Measurements from ENCODE around the gene PTK7. TPM values are rescaled to one million over a fixed set of nuclear protein-coding genes. Genes with fewer than 3 reads are reported as not detected.

The PTK7 gene
- total and polyA plus RNA-seq, 2 donors (not counting 1 experiment from before 2014, with no cell fraction given): not detected

DNA sequence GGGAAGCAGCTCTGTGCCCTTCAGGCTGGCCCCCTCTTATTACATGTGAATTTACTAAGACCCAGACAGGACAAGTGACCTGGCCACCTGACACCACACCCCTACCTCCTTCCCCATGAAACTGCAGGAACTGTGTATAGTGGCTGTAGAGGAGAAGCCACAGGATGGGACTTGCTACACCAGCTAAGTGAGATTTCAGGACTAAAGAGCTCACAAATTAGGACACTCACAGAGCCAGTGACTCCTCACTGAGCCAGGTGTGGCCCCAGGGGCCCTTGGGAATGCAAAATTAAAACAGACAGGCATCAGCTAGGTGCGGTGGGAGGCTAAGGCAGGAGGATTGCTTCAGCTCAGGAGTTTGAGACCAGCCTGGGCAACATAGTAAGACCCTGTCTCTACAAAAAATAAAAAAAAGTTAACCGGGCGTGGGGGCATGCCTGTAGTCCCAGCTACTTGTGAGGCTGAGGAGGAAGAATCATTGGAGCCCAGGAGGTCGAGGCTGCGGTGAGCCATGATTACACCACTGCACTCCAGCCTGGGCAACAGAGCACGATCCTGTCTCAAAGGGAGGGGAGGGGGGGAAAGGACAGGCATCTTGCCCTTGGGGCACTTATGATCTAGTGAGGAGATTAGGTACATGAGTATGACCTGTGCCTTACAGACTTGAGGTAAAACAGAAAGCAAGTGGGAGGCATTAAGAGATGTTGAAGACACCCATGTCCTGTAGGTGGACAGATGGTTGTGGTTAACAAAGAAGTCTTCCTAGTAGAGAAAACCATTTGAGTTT is 71.8 kb downstream of the PTK7 start:
- CTCF ChIA-PET: interaction anchor here (1.6 to 1.7 kb wide), 2 partner anchors 16 to 247 kb away, joined by 5 to 8 read pairs; no protein-coding TSS in a partner anchor
- H3K9me3 ChIP-seq (ENCODE audit: control extremely low read depth in 1 of 3, control insufficient read depth in 2 of 3, insufficient read depth in 1 of 3, low read length in 2 of 3): no peaks in the 10 kb centered on the region

DNA sequence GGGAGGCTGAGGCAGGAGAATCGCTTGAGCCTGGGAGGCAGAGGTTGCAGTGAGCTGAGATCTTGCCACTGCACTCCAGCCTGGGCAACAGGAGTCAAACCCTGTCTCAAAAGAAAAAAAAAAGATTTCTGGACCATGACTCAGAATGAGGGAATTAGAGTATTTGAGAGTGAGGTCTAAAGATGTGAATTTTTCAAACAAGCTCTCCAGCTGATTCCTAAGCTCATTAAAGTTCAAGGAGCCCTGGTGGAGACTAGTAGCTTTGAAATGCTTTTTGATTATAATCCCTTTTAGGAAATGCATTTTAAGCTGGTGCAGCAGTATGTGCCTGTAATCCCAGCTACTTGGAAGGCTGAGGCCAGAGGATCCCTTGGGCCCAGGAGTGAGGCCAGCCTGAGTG is 73.2 kb downstream of the PTK7 start:
- intact Hi-C loops (cut with micrococcal nuclease): no loop called here

More for the DNA sequence above, 71.8 kb downstream of the PTK7 start:
- Histone ChIP-seq H3K4me1 (ENCODE audit: control insufficient read depth in 2 of 2, insufficient read depth in 2 of 2, low read length in 2 of 2) (peaks cover 7 to 8% of the 10 kb centered on the region in 2 donors), H4K20me1 (ENCODE audit: control insufficient read depth, insufficient read depth, low read length, poor library complexity, severe bottlenecking) (no peaks in the 10 kb centered on the region), H3K4me3 (ENCODE audit: control extremely low read depth in 1 of 5, extremely low read depth in 1 of 5, insufficient read depth in 1 of 5, low read depth in 2 of 5, low read length in 4 of 5) (no peak overlapping the region), H3K79me2 (ENCODE audit: control insufficient read depth, insufficient read depth, low read length) (no peaks in the 10 kb centered on the region), H3K27ac (ENCODE audit: low read length in 2 of 2) (no peak overlapping the region), H3K27me3 (replicated peaks in 1 of 4; ENCODE audit: control extremely low read depth in 1 of 4, control insufficient read depth in 3 of 4, insufficient read depth in 4 of 4, low read length in 3 of 4) (peaks cover 0 to 4% (median 0%) of the 10 kb centered on the region in 4 experiments), H3K9ac (ENCODE audit: low read length) (no peak overlapping the region), H3K36me3 (replicated peaks in 1 of 2; ENCODE audit: control extremely low read depth in 1 of 2, control insufficient read depth in 1 of 2, extremely low read depth in 1 of 2, insufficient read depth in 2 of 2, low read length in 1 of 2) (no peaks in the 10 kb centered on the region), H2AFZ (ENCODE audit: insufficient read depth, low read depth, low read length, poor library complexity, severe bottlenecking) (no peak overlapping the region), H3K4me2 (replicated peaks; ENCODE audit: low read depth, low read length, poor library complexity, severe bottlenecking) (no peak overlapping the region)
- TF ChIP-seq EZH2 (IDR thresholded peaks at IDR 0.05; ENCODE audit: borderline replicate concordance, insufficient read depth, low read depth, low read length, poor library complexity, severe bottlenecking): no peak
- TF ChIP-seq, protein P1, sequence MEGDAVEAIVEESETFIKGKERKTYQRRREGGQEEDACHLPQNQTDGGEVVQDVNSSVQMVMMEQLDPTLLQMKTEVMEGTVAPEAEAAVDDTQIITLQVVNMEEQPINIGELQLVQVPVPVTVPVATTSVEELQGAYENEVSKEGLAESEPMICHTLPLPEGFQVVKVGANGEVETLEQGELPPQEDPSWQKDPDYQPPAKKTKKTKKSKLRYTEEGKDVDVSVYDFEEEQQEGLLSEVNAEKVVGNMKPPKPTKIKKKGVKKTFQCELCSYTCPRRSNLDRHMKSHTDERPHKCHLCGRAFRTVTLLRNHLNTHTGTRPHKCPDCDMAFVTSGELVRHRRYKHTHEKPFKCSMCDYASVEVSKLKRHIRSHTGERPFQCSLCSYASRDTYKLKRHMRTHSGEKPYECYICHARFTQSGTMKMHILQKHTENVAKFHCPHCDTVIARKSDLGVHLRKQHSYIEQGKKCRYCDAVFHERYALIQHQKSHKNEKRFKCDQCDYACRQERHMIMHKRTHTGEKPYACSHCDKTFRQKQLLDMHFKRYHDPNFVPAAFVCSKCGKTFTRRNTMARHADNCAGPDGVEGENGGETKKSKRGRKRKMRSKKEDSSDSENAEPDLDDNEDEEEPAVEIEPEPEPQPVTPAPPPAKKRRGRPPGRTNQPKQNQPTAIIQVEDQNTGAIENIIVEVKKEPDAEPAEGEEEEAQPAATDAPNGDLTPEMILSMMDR (IDR thresholded peaks at IDR 0.05): no peak
- H3K9me3 Mint-ChIP-seq (ENCODE audit: insufficient read depth): no peaks in the 10 kb centered on the region
- WGBS (ENCODE audit: insufficient coverage): 97% methylated on average over 4 of the region's 6 CpGs
- ATAC-seq (ENCODE audit: low read depth) (no peak), DNase-seq (no peak)
- intact Hi-C loops (cut with micrococcal nuclease): no loop called here
- POLR2A ChIA-PET: no interaction called here
- H3K4me1 Mint-ChIP-seq: peaks cover 8% of the 10 kb centered on the region
- H3K27ac Mint-ChIP-seq: no peak overlapping the region
- H3K4me3 Mint-ChIP-seq: no peak overlapping the region
- H3K27me3 Mint-ChIP-seq: peaks cover 10% of the 10 kb centered on the region

More for the DNA sequence above, 73.2 kb downstream of the PTK7 start:
- CTCF ChIA-PET: interaction anchor here (0.7 kb wide), 1 partner anchor 170 kb away, joined by 3 read pairs; no protein-coding TSS in a partner anchor
- Mint-ChIP-seq H3K9me3 (ENCODE audit: insufficient read depth) (no peaks in the 10 kb centered on the region), H3K27me3 (peaks cover 10% of the 10 kb centered on the region), H3K4me3 (no peak overlapping the region), H3K4me1 (no peaks in the 10 kb centered on the region), H3K27ac (no peak overlapping the region)
- no peak overlapping the region for H3K27ac ChIP-seq (ENCODE audit: low read length in 2 of 2)
- DNase-seq (no peak), ATAC-seq (ENCODE audit: low read depth) (no peak)
- H3K79me2 ChIP-seq (ENCODE audit: control insufficient read depth, insufficient read depth, low read length): no peaks in the 10 kb centered on the region
- TF ChIP-seq, protein P1 (IDR thresholded peaks at IDR 0.05): no peak
- no peak for TF ChIP-seq EZH2 (IDR thresholded peaks at IDR 0.05; ENCODE audit: borderline replicate concordance, insufficient read depth, low read depth, low read length, poor library complexity, severe bottlenecking)
- 100% methylated on average over 1 of the region's 1 CpG for WGBS (ENCODE audit: insufficient coverage)
- no peaks in the 10 kb centered on the region for H3K36me3 ChIP-seq (replicated peaks in 1 of 2; ENCODE audit: control extremely low read depth in 1 of 2, control insufficient read depth in 1 of 2, extremely low read depth in 1 of 2, insufficient read depth in 2 of 2, low read length in 1 of 2)
- H3K4me1 ChIP-seq (ENCODE audit: control insufficient read depth in 2 of 2, insufficient read depth in 2 of 2, low read length in 2 of 2): no peaks in the 10 kb centered on the region
- no peaks in the 10 kb centered on the region for H3K9me3 ChIP-seq (ENCODE audit: control extremely low read depth in 1 of 3, control insufficient read depth in 2 of 3, insufficient read depth in 1 of 3, low read length in 2 of 3)
- H3K4me2 ChIP-seq (replicated peaks; ENCODE audit: low read depth, low read length, poor library complexity, severe bottlenecking): no peak overlapping the region
- H3K4me3 ChIP-seq (ENCODE audit: control extremely low read depth in 1 of 5, extremely low read depth in 1 of 5, insufficient read depth in 1 of 5, low read depth in 2 of 5, low read length in 4 of 5): no peak overlapping the region
- H2AFZ ChIP-seq (ENCODE audit: insufficient read depth, low read depth, low read length, poor library complexity, severe bottlenecking): no peak overlapping the region
- POLR2A ChIA-PET: no interaction called here
- peaks cover 0 to 4% (median 0%) of the 10 kb centered on the region in 4 experiments for H3K27me3 ChIP-seq (replicated peaks in 1 of 4; ENCODE audit: control extremely low read depth in 1 of 4, control insufficient read depth in 3 of 4, insufficient read depth in 4 of 4, low read length in 3 of 4)
- no peak overlapping the region for H3K9ac ChIP-seq (ENCODE audit: low read length)
- no peaks in the 10 kb centered on the region for H4K20me1 ChIP-seq (ENCODE audit: control insufficient read depth, insufficient read depth, low read length, poor library complexity, severe bottlenecking)
